GM18499 (cell line): ENCODE data around the gene CCDC3.
"Not testable (repeated sequence)": the region's sequence is repeated elsewhere in the genome, so short reads cannot be mapped to it uniquely, and the experiment has no call there.

Experiments
- ATAC-seq: cut with Tn5 transposase; IDR thresholded peaks from one replicate; pipeline ENCODE4 v1.9.1; 2021; ENCODE audit warnings: moderate number of reproducible peaks; ENCODE audit not compliant: insufficient read depth, unreplicated experiment

Gene CCDC3

GRCh38 chr10:13003004-13003403 is 1.5 kb upstream of the CCDC3 start:
- no peak for ATAC-seq

DNA sequence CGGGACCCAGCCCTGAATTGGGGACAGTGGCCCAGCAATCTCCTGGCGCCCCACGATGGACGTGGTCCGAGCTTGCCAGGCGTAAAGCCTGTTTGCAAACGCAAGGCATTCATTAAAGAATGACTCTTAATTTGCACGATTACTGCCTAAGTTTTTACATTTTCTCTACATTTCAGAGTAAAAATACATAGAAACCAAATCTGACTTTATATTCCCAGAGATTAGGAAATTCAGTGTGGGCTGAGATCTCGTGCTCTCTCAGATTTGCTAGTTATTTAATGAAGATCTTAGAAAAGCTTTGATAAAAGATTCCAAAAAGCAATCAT is 337 bp upstream of the CCDC3 start:
- ATAC-seq, result no peak

GRCh38 chr10:13000431-13000830 is 1.1 kb downstream of the CCDC3 start:
- ATAC-seq, result no peak

GRCh38 chr10:12999849-13000248 is 1.7 kb downstream of the CCDC3 start:
- ATAC-seq, result no peak

- ATAC-seq, result no peak
Measured at GRCh38 chr10:12995425-12995861, 6.1 kb downstream of the CCDC3 start.

- ATAC-seq, result no peak
Measured at GRCh38 chr10:12993595-12993994, 7.9 kb downstream of the CCDC3 start.

- ATAC-seq, result no peak
Measured at GRCh38 chr10:12985347-12985746, 16.2 kb downstream of the CCDC3 start.

DNA sequence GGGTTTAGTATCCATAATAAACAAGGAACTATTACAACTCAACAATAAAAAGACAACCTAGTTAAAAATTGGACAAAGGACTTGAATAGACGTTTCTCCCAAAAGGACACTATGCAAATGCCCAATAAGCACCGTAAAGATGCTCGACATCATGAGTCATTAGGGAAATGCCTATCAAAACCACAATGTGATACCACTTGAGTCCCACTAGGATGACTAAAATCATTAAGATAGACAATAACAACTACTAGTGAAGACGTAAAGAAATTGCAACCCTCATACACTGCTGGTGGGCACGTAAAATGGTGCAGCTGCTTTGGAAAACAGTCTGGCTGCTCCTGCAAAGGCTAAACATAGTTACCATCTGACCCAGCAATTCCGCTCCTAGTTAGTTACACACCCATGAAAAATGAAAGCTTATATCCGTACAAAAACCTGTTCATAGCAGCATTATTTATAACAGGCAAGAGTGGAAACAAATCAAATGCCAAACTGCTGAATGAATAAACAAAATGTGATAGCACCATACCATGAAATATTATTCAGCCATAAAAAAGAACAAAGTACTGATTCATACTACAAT is 17.3 kb downstream of the CCDC3 start:
- ATAC-seq, result no peak

- not testable (repeated sequence) for ATAC-seq
Measured at GRCh38 chr10:12983568-12983967, 17.9 kb downstream of the CCDC3 start.

DNA sequence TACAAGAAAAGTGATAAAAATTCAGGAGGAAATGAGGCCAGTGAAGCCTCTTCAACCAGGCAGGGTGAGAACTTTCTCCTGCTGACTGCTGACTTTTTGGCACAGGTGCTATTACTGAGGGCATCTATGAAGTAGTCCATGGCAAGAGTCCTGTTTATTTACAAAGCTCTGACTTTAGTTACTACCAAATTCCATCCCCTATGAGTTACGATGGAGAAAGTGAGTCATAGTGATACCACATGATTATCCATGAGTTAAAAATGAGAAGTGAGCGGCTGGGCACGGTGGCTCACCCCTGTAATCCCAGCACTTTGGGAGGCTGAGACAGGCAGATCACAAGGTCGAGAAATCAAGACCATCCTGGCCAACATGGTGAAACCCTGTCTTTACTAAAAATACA is 19.9 kb downstream of the CCDC3 start:
- ATAC-seq, result no peak

DNA sequence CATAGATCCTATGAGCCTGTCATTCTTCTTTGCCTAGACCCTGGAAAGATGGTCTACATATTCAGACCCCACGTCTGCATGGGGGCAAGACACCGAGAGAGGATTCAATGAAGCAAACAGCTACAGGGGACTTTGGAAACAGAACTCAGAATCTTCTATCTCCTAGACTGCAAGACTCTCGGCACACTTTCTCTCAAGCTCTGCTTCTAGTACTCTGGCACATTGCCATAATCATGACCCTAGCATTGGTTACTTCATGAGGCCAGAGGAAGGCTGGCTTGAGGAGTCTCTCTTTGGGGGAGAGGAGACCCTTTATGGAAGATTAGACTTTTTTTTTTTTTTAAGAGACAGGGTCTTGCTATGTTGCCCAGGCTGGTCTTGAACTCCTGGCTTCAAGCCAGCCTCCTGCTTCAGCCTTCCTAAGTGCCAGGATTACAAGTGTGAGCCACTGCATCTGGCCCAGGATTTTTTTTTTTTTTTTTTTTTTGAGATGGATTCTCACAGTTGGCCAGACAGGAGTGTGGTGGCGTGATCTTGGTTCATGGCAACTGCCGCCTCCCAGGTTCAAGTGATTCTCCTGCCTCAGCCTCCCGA is 20.7 kb downstream of the CCDC3 start:
- ATAC-seq, result no peak

DNA sequence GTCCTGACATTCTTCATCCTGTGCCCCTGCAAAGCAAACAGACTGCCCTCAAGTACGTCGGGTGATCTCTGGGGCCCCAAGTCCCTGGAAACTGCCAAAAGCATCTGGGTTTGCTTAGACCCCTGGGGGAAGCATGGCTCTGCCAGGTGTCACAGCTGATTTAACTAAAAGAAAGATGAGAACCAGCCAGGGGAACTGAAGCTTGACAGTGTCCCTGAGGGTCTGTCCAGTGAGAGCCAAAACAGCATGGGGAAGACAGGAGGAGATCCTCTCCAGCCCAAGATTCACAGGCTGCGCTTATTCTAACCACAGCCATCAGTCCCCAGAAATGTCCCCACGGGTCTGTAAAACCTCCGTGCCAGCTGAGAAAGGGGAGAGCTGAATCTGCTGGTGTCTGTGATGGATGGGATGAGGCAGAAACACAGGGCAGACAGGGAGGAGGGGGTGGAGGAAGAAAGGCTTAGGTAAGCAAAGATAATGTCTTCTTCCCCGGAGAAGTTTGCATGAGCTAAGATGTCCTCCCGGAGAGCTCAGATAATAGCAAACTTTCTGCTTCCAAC is 21.3 kb downstream of the CCDC3 start:
- ATAC-seq, result no peak

GRCh38 chr10:12978891-12979290 is 22.6 kb downstream of the CCDC3 start:
- no peak for ATAC-seq

DNA sequence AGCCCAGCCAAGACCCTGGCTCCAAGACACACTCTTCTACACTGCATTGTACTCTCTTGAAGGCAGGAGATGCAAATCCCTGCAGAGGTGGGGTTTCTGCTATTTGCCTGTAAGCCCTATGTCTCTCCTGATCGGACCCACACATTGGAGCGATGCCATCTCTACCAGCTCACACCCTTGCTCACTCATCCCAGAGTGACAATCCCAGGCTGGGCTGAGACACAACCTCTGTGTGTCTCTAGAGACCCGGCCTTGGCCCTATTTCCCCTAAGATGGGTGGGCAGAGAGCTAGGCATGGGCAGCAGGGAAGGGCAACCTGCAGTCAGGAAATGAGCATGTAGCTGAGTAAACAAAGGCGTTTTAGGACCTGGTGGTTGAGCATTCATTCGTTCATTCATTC is 25.6 kb downstream of the CCDC3 start:
- no peak for ATAC-seq

DNA sequence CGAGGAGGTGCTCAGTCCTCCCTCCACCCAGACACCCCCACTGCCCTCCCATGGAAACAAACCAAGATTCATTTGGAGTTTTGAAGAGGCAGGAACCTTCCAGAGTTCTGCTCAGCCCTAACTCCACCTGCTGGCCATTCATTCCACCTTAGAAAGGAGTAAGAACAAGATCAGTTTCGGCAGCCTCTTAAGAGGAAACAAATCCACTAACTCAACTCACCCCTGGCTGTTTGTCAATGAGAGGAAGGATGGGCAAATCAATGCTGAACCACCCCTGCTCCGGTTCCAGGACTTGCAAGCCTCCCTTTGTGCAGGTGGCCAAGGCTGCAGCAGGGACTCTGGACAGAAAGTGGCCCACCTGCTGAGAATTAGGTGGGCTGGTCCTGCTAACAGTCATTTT is 26.2 kb downstream of the CCDC3 start:
- no peak for ATAC-seq

DNA sequence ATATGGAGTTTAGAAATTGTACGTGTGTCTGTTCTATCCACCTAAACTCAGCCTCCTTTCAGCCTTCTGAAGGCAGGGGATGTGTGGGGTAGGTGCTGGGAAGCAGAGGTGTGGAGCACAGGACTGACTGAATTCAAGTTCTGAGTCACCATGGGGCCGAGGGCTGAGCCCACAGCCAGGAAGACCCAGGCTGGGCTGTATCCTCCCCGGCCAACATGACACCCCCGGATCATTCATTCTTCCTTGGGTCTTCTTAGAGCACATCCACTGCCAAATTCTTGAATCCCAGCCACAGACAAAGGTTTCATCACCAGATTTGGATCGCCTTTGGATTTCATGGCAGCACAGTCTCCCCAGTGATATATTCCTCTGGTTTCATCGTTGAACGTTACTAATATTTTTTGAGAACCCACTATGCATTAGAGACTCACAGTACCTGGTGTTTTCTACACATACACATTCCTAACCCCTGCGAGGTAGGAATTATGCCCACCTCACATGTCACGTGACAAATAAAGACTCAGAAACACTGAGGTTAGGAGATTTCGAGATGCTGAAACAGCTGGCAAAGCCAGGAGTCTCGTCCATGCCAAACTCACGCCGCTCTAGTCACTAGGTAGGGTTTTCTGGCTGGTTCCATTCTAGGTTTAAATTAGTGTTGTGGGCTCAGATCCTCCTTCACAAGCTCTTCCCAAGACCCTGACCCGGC is 26.9 kb downstream of the CCDC3 start:
- no peak for ATAC-seq

- no peak for ATAC-seq
Measured at GRCh38 chr10:12974078-12974477, 27.4 kb downstream of the CCDC3 start.

DNA sequence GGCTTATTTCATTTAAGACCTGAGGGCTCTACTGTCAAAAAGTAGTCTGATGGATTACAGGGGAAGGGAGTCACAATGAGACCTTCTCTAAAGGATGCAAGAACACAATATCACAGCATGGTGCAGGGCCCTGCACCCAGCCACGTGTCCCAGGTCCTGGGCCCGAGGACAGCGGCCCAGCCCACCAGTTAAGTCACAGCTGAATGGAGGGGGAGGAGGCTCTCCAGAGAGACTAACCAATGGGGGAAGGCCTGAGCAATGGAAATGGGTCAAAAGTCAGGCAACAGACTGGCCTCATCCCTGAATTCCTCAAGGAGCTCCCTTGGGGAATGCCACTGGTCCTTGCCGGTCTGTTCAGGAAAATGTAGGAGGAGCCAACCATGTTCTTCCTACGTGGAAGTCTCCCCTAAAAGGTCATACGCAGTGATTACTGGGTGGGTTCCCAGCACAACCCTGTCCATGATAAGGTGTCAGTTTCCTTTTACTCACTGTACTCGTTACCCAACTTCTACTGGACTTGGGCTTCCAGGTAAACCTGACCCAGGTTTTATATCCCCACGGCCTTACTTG is 28.3 kb downstream of the CCDC3 start:
- ATAC-seq, result no peak

DNA sequence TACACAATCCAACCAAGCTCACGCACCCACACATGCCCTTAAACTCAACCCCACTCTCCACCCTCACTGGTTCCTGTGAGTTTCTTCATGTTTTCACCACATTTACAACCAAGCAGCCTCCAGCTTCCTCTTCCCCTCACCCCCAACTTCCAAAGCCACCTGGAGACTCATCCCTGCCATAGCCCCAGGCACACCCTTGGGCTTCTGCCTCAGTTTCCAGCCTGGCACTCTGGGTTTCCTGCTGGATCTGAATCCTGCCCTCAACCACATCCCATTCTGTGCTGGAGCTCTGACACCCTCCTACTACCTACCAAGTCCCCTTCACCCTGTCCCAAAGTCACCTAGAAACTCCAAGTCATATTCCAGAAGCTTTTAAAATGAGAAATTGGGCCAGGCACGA is 29.4 kb downstream of the CCDC3 start:
- ATAC-seq, result no peak

DNA sequence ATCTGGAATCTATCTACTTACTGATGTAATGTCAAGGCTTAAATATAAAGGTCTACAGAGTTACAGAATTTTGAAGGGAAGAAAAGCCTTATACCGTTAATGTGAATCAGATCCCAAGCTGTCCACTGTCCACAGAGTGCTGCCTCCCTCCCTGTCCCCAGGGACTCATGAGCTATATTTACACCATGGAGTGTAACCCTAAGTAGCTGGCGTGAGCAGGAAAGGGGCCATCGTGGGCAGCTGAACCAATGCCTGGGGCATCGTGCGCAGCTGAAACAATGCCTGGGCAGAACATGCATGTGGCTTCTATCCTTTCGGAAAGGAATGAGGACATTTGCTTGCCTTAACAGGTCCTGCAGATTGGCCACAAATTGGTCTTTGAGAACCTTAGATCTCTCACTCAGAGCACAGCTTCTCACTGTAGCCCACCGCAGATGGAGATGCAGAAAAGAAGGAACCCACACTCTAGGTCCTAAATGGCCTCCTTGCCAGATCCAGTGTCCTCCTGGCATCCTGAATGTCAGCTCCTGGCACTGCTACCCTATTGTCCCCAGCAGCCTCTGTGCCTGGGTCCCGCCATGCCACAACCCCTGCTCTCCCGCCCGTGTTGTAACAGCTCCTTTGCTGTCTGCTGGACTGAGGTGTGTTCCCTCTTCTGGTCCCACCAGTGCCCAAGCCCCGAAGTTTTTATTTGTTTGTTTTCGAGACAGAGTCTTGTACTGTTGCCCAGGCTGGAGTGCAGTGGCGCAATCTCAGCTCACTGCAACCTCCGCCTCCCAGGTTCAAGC is 30.3 kb downstream of the CCDC3 start:
- no peak for ATAC-seq

DNA sequence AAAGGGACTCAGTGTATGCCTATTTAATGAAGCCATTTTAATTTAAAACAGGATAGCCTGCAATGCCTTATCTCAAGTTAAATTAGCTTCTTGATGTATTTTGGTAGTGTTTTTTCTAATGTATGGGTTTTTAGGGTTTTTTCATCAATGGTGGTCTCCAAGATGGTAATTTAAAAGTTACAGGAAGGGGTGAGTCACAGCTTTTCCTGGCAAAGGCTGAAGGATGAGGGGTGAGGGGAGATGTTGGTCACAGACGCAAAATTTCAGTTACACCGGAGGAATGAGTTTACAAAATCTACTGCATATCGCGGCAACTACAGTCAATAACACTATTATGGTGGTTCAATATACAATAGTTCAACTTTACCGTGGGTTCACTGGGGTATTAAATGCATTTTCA is 31.6 kb downstream of the CCDC3 start:
- ATAC-seq, result no peak
